A673 (cell line): ENCODE data around the gene LRRC41. TPM values are rescaled to one million over a fixed set of nuclear protein-coding genes. Genes with fewer than 3 reads are reported as not detected.

Experiments used
- BruUV-seq: library from RNA; stranded (reverse); fragments of 400-500 nt; replicated peaks from 2 replicates; lab custom pipeline; 2021; lab: Mats Ljungman, UMichigan
- CTCF ChIA-PET: fragments of 300-600 bp; sonication (Branson Sonifier 250); formaldehyde crosslinking; loops from one replicate; lab custom pipeline; 2022; ENCODE audit warnings: antibody characterized with exemption; lab: Charles Lee
- POLR2A ChIA-PET: fragments of 300-600 bp; sonication (Branson Sonifier 250); formaldehyde crosslinking; loops from one replicate; lab custom pipeline; 2022; ENCODE audit warnings: antibody characterized with exemption; ENCODE audit not compliant: low non-redundant PET; lab: Charles Lee
- DNase-seq: peaks from one replicate; pipeline ENCODE4 v3.0.0-alpha.2; 2015; ENCODE audit warnings: low spot score
- H3K27ac ChIP-seq: fragments of 200-600 bp; sonication (generic); 2 replicates; pipeline ENCODE4 v1.5.1; 2016; ENCODE audit warnings: mixed run types, low read depth, mild to moderate bottlenecking, mixed read lengths, antibody characterized with exemption, low read length; ENCODE audit not compliant: poor library complexity, severe bottlenecking
- H3K27me3 ChIP-seq: fragments of 200-600 bp; sonication (generic); replicated peaks from 2 replicates; pipeline ENCODE4 v1.6.1; 2017; ENCODE audit warnings: mixed run types, low read depth, mild to moderate bottlenecking, mixed read lengths, antibody characterized with exemption, low read length; ENCODE audit not compliant: insufficient read depth, poor library complexity
- H3K36me3 ChIP-seq: fragments of 200-600 bp; sonication (generic); 2 replicates; pipeline ENCODE4 v1.6.1; 2016; ENCODE audit warnings: mixed run types, mild to moderate bottlenecking, mixed read lengths, antibody characterized with exemption, low read length; ENCODE audit not compliant: insufficient read depth, poor library complexity, severe bottlenecking
- H3K4me1 ChIP-seq: fragments of 200-600 bp; sonication (generic); 2 replicates; pipeline ENCODE4 v1.6.1; 2017; ENCODE audit warnings: mixed run types, mild to moderate bottlenecking, mixed read lengths, antibody characterized with exemption, low read length; ENCODE audit not compliant: insufficient read depth, poor library complexity, severe bottlenecking
- H3K4me3 ChIP-seq: fragments of 200-600 bp; sonication (generic); 2 replicates; pipeline ENCODE4 v1.5.1; 2016; ENCODE audit warnings: low read depth, mixed run types, mild to moderate bottlenecking, mixed read lengths, low read length; ENCODE audit not compliant: poor library complexity, severe bottlenecking
- H3K9me3 ChIP-seq: fragments of 200-600 bp; sonication (generic); 2 replicates; pipeline ENCODE4 v1.6.1; 2016; ENCODE audit warnings: mixed run types, low read depth, mild to moderate bottlenecking, mixed read lengths, antibody characterized with exemption, low read length; ENCODE audit not compliant: poor library complexity, severe bottlenecking
- EZH2 ChIP-seq: fragments of 200-600 bp; sonication (generic); IDR thresholded peaks from 2 replicates; pipeline ENCODE4 v1.6.1; 2017; ENCODE audit warnings: borderline replicate concordance, low read depth, mild to moderate bottlenecking, mixed read lengths, antibody characterized with exemption, low read length; ENCODE audit not compliant: poor library complexity, severe bottlenecking
- intact Hi-C: fragments of 100-400 bp; cut with micrococcal nuclease; formaldehyde crosslinking; loops from one replicate; pipeline ENCODE4 v1.10.0; 2022; ENCODE audit not compliant: unreplicated experiment
- total RNA-seq: library from RNA; stranded (reverse); gene quantifications from 2 replicates; pipeline ENCODE4 v1.2.3, GENCODE V29; 2021
- TF ChIP-seq, protein P1 (sequence below): fragments of 300-800, 200-600 bp; sonication (generic); conservative IDR thresholded peaks from 2 replicates; pipeline ENCODE4 v1.5.1; 2017; ENCODE audit warnings: low read depth, mild to moderate bottlenecking, antibody characterized with exemption, low read length, moderate library complexity, mixed read lengths

LRRC41 gene
- total RNA-seq, 1 experiment from 2014 or later: 79.1 TPM

- Histone ChIP-seq H3K27me3 (no peaks in the 10 kb centered on the region), H3K4me3 (no peak overlapping the region), H3K4me1 (peaks cover 13% of the 10 kb centered on the region), H3K36me3 (peaks cover 81% of the 10 kb centered on the region), H3K9me3 (no peaks in the 10 kb centered on the region), H3K27ac (no peak overlapping the region)
- intact Hi-C loops: no loop called here
- ChIA-PET POLR2A (no interaction called here), CTCF (no interaction called here)
- no peak for TF ChIP-seq EZH2
- TF ChIP-seq, protein P1, sequence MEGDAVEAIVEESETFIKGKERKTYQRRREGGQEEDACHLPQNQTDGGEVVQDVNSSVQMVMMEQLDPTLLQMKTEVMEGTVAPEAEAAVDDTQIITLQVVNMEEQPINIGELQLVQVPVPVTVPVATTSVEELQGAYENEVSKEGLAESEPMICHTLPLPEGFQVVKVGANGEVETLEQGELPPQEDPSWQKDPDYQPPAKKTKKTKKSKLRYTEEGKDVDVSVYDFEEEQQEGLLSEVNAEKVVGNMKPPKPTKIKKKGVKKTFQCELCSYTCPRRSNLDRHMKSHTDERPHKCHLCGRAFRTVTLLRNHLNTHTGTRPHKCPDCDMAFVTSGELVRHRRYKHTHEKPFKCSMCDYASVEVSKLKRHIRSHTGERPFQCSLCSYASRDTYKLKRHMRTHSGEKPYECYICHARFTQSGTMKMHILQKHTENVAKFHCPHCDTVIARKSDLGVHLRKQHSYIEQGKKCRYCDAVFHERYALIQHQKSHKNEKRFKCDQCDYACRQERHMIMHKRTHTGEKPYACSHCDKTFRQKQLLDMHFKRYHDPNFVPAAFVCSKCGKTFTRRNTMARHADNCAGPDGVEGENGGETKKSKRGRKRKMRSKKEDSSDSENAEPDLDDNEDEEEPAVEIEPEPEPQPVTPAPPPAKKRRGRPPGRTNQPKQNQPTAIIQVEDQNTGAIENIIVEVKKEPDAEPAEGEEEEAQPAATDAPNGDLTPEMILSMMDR: no peak
- no peak for DNase-seq
- BruUV-seq: no TSS peak
Measured at GRCh38 chr1:46281021-46281420, 22.4 kb downstream of the LRRC41 start.

GRCh38 chr1:46280092-46280491 lies 23.3 kb downstream of the LRRC41 start:
- POLR2A ChIA-PET: no interaction called here
- CTCF ChIA-PET: interaction anchor here (0.5 kb wide), 1 partner anchor 27 kb away, joined by 3 read pairs; no protein-coding TSS in a partner anchor
- peaks cover 4% of the 10 kb centered on the region for H3K4me1 ChIP-seq
- TF ChIP-seq, protein P1: no peak
- no peak for TF ChIP-seq EZH2
- no peak overlapping the region for H3K4me3 ChIP-seq
- no peaks in the 10 kb centered on the region for H3K9me3 ChIP-seq
- intact Hi-C loops: no loop called here
- no TSS peak for BruUV-seq
- H3K27ac ChIP-seq: no peak overlapping the region
- no peaks in the 10 kb centered on the region for H3K27me3 ChIP-seq
- H3K36me3 ChIP-seq: peaks cover 81% of the 10 kb centered on the region
- no peak for DNase-seq

GRCh38 chr1:46278807-46279206 lies 24.6 kb downstream of the LRRC41 start:
- no TSS peak for BruUV-seq
- POLR2A ChIA-PET: no interaction called here
- no peak for DNase-seq
- H3K4me1 ChIP-seq: no peaks in the 10 kb centered on the region
- no peak overlapping the region for H3K27ac ChIP-seq
- H3K9me3 ChIP-seq: no peaks in the 10 kb centered on the region
- TF ChIP-seq, protein P1: no peak
- no peak for TF ChIP-seq EZH2
- H3K4me3 ChIP-seq: no peak overlapping the region
- intact Hi-C loops: no loop called here
- peaks cover 82% of the 10 kb centered on the region for H3K36me3 ChIP-seq
- H3K27me3 ChIP-seq: no peaks in the 10 kb centered on the region
- CTCF ChIA-PET: no interaction called here
